Body of pancreas (tissue), 4 donors: Measurements from ENCODE around the gene MOCS1. TPM values are rescaled to one million over a fixed set of nuclear protein-coding genes. Genes with fewer than 3 reads are reported as not detected.

Experiments used
- ATAC-seq: fragments of 150-250 bp; one replicate; pipeline ENCODE4 v1.9.1; 2016
- DNase-seq, 4 donors: peaks; one replicate each; pipeline ENCODE4 v3.0.0-alpha.2; 2019
- H3K27ac ChIP-seq, 4 donors: fragments of 200-600 bp; sonication (generic); 1 replicate in 3 of 4; 2 replicates in 1 of 4; pipeline versions ENCODE4 v1.5.1 to v1.6.1; 2016 to 2019; ENCODE audit warnings: mild to moderate bottlenecking in 1 of 4, mixed read lengths in 1 of 4, moderate library complexity in 1 of 4
- H3K27me3 ChIP-seq, 2 donors: fragments of 200-600 bp; sonication (generic); one replicate each; pipeline ENCODE4 v1.6.0; 2016; ENCODE audit warnings: mild to moderate bottlenecking in 1 of 2
- H3K36me3 ChIP-seq, 2 donors: fragments of 200-600 bp; sonication (generic); replicated peaks in 1 of 2; 2 replicates each; pipeline ENCODE4 v1.5.1; 2016; ENCODE audit warnings: low read depth in 2 of 2; ENCODE audit not compliant: insufficient read depth in 1 of 2
- H3K4me1 ChIP-seq: fragments of 200-600 bp; sonication (generic); one replicate; pipeline ENCODE4 v1.6.0; 2016
- H3K4me3 ChIP-seq, 2 donors: fragments of 200-600 bp; sonication (generic); 1 replicate in 1 of 2; 2 replicates in 1 of 2; pipeline ENCODE4 v1.5.1; 2016 to 2019
- H3K9me3 ChIP-seq, 3 donors: fragments of 200-600 bp; sonication (generic); 1 replicate in 2 of 3; 2 replicates in 1 of 3; pipeline ENCODE4 v1.5.1; 2016
- POLR2A ChIP-seq, 3 donors: fragments of 450-650 bp; IDR thresholded peaks; one replicate each; pipeline ENCODE4 v1.6.1; 2016; ENCODE audit warnings: antibody characterized with exemption in 3 of 3, mild to moderate bottlenecking in 2 of 3
- WGBS, 2 donors: methylation state at CpG; one replicate each; pipeline ENCODE4 v1.1.5; 2017; 5-methylcytosine and 5-hydroxymethylcytosine counted together
- intact Hi-C: fragments of 100-400 bp; cut with DNase I; formaldehyde crosslinking; loops from one replicate; pipeline ENCODE4 v1.15.1; 2023
- total RNA-seq, 2 donors: library from RNA; depleted of rRNA; stranded (reverse); fragments of >200 nt; gene quantifications; one replicate each; pipeline ENCODE4 v1.1.0, GENCODE V29; 2016
- TF ChIP-seq, protein P1 (sequence below), 7 experiments: fragments of 450-650 bp in 4 of 7; fragments of 200-600 bp in 3 of 7; sonication (generic) in 3 of 7; IDR thresholded peaks; one replicate each; pipeline ENCODE4 v1.5.1; 2016 to 2019; ENCODE audit warnings: antibody characterized with exemption in 7 of 7

Gene MOCS1
- total RNA-seq, 2 donors from 2014 or later, result 15.0 to 21.1 TPM

DNA sequence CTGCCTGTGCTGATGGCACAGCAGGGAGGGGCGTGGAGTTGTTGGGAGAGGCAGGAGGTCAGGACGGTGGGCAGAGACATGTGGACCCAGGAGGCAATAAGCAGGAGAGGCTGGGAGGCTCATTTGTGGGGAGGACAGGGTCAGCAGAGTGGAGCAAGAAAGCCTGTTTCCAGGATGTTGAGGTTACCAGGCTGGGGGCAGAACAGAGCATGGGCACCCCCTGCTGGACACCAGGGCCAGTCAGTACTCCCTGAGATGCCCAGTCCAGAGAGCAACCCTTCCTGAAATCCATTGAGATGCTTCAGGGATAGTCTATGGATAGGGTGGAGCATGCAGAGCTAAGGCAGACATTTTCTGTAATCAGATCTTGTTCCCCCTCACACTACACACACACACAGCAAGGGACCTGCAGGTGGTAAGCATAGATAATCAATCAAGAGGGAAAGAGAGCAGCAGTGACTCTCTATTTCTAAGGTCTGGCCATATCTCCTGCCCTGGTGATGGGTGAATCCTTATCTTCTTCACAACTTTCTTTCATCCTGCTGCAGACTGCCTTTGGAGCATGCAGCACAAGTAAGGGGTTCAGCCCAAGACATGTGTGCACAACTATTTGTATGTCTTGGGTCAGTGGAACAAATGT, 41.7 kb downstream of the MOCS1 start:
- Histone ChIP-seq H3K36me3 (no peaks in the 10 kb centered on the region), H3K4me1 (peaks cover 8% of the 10 kb centered on the region), H3K27me3 (no peaks in the 10 kb centered on the region), H3K4me3 (no peak overlapping the region), H3K27ac (no peak overlapping the region), H3K9me3 (no peaks in the 10 kb centered on the region)
- intact Hi-C loops, result loop anchor here (5.0 kb wide), 1 partner anchor 525 kb away; no protein-coding TSS in a partner anchor
- no peak for TF ChIP-seq POLR2A (IDR thresholded peaks at IDR 0.05)
- TF ChIP-seq, protein P1, sequence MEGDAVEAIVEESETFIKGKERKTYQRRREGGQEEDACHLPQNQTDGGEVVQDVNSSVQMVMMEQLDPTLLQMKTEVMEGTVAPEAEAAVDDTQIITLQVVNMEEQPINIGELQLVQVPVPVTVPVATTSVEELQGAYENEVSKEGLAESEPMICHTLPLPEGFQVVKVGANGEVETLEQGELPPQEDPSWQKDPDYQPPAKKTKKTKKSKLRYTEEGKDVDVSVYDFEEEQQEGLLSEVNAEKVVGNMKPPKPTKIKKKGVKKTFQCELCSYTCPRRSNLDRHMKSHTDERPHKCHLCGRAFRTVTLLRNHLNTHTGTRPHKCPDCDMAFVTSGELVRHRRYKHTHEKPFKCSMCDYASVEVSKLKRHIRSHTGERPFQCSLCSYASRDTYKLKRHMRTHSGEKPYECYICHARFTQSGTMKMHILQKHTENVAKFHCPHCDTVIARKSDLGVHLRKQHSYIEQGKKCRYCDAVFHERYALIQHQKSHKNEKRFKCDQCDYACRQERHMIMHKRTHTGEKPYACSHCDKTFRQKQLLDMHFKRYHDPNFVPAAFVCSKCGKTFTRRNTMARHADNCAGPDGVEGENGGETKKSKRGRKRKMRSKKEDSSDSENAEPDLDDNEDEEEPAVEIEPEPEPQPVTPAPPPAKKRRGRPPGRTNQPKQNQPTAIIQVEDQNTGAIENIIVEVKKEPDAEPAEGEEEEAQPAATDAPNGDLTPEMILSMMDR (IDR thresholded peaks at IDR 0.05), result peak; percentile 49 to 87 (median 73)
- peak; percentile 81 for ATAC-seq
- WGBS, 2 donors, result 46 to 55% methylated on average over 2 of the region's 2 CpGs
- DNase-seq, result peak; percentile 72 to 84 (median 78)

DNA sequence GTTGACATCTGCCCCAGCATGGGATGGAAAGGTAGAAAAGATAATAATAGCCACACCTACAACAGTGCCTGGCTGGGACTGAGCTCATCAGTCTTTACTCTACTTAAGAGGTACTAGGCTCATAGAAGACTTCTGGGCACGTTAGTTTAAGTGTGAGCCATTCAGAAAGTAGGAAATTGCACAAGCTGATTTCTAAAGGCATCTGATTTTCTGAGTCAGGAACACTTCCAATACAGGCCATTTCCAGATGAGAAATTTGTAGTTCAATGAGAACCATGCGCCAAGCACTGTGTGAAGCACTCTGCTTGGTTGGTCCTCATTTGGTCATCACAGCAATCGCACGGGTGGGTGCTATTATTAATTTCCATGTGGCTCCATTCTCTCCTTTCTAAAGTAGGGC, 42.3 kb downstream of the MOCS1 start:
- no peaks in the 10 kb centered on the region for H3K36me3 ChIP-seq
- DNase-seq (no peak), ATAC-seq (no peak)
- intact Hi-C loops, result loop anchor here (5.0 kb wide), 1 partner anchor 525 kb away; no protein-coding TSS in a partner anchor
- TF ChIP-seq, protein P1 (IDR thresholded peaks at IDR 0.05), result no peak
- TF ChIP-seq POLR2A (IDR thresholded peaks at IDR 0.05), result no peak
- H3K4me3 ChIP-seq, result no peak overlapping the region
- H3K4me1 ChIP-seq, result peaks cover 9% of the 10 kb centered on the region
- no peaks in the 10 kb centered on the region for H3K27me3 ChIP-seq
- no peak overlapping the region for H3K27ac ChIP-seq
- 70 to 89% methylated on average over 4 of the region's 4 CpGs for WGBS, 2 donors
- no peaks in the 10 kb centered on the region for H3K9me3 ChIP-seq

DNA sequence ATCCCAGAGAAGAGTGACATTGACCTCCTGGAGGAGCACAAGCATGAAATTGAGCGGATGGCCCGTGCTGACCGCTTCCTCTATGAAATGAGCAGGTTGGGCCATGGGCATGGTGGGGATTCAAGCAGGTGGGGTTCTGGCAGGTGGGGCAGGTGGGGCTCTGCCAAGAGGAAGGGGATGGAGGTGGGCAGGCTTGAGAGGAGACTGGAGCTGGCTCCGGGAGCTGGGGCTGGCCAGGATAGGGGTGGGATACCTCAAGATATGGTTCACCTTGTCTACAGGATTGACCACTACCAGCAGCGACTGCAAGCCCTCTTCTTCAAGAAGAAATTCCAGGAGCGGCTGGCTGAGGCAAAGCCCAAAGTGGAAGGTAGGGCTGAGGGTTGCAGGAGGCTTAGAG, 42.9 kb downstream of the MOCS1 start:
- DNase-seq (no peak), ATAC-seq (no peak)
- TF ChIP-seq, protein P1 (IDR thresholded peaks at IDR 0.05), result no peak
- no peak overlapping the region for H3K4me3 ChIP-seq
- 88 to 91% methylated on average over 6 of the region's 6 CpGs for WGBS, 2 donors
- H3K4me1 ChIP-seq, result peaks cover 9% of the 10 kb centered on the region
- no peaks in the 10 kb centered on the region for H3K27me3 ChIP-seq
- H3K36me3 ChIP-seq, result no peaks in the 10 kb centered on the region
- intact Hi-C loops, result loop anchor here (5.0 kb wide), 1 partner anchor 524 kb away; no protein-coding TSS in a partner anchor
- no peak overlapping the region for H3K27ac ChIP-seq
- no peaks in the 10 kb centered on the region for H3K9me3 ChIP-seq

DNA sequence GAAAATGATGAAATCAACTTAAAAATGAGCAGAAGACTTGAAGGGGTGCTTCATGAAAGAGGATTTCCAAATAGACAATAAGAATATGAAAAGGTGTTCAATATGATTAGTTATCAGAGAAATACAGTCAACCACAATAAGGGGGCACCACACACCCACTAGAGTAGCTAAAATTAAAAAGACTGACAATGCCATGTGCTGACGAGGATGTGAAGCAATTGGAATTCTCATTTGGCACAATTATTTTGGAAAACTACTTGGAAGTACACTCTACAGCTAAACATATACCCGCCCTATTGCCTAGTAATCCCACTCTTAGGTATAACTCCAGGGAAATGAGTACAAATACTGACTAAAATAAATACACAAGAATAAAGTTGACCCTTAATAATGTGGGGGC, 45.0 kb downstream of the MOCS1 start:
- DNase-seq (no peak), ATAC-seq (no peak)
- Histone ChIP-seq H3K36me3 (no peaks in the 10 kb centered on the region), H3K27me3 (no peaks in the 10 kb centered on the region), H3K4me3 (no peak overlapping the region), H3K27ac (no peak overlapping the region), H3K9me3 (no peaks in the 10 kb centered on the region), H3K4me1 (peaks cover 9% of the 10 kb centered on the region)
- 81 to 91% methylated on average over 2 of the region's 2 CpGs for WGBS, 2 donors
- intact Hi-C loops, result no loop called here
- no peak for TF ChIP-seq POLR2A (IDR thresholded peaks at IDR 0.05)
- TF ChIP-seq, protein P1 (IDR thresholded peaks at IDR 0.05), result no peak
